Superior temporal gyrus (tissue), 1 donor: ENCODE data around the gene KRTAP5-5.
"Not testable (repeated sequence)": the region's sequence is repeated elsewhere in the genome, so short reads cannot be mapped to it uniquely, and the experiment has no call there.

ENCODE experiments used
- DNase-seq: peaks from one replicate; pipeline ENCODE4 v3.0.0-alpha.2; 2016; ENCODE audit errors: extremely low spot score

The KRTAP5-5 gene

GRCh38 chr11:1641096-1641495 lies 11.5 kb downstream of the KRTAP5-5 start:
- no peak for DNase-seq

GRCh38 chr11:1642288-1643145 lies 12.9 kb downstream of the KRTAP5-5 start:
- no peak for DNase-seq

- DNase-seq, result no peak
Measured at GRCh38 chr11:1643146-1643690, 13.6 kb downstream of the KRTAP5-5 start.

GRCh38 chr11:1644601-1645356 lies 15.2 kb downstream of the KRTAP5-5 start:
- DNase-seq, result no peak

- no peak for DNase-seq
Measured at GRCh38 chr11:1645357-1645821, 15.8 kb downstream of the KRTAP5-5 start.

GRCh38 chr11:1646540-1646939 lies 17.0 kb downstream of the KRTAP5-5 start:
- DNase-seq, result not testable (repeated sequence)

- no peak for DNase-seq
Measured at GRCh38 chr11:1647901-1648652, 18.5 kb downstream of the KRTAP5-5 start.

GRCh38 chr11:1648653-1649420 lies 19.3 kb downstream of the KRTAP5-5 start:
- no peak for DNase-seq

GRCh38 chr11:1650034-1650917 lies 20.7 kb downstream of the KRTAP5-5 start:
- DNase-seq, result no peak

- DNase-seq, result no peak
Measured at GRCh38 chr11:1650918-1651262, 21.3 kb downstream of the KRTAP5-5 start.

- no peak for DNase-seq
Measured at GRCh38 chr11:1651411-1651980, 21.9 kb downstream of the KRTAP5-5 start.

- DNase-seq, result no peak
Measured at GRCh38 chr11:1652026-1652425, 22.5 kb downstream of the KRTAP5-5 start.

- no peak for DNase-seq
Measured at GRCh38 chr11:1652442-1652770, 22.8 kb downstream of the KRTAP5-5 start.

GRCh38 chr11:1652771-1653540 lies 23.4 kb downstream of the KRTAP5-5 start:
- DNase-seq, result peak; percentile 85

GRCh38 chr11:1653541-1654387 lies 24.2 kb downstream of the KRTAP5-5 start:
- no peak for DNase-seq

GRCh38 chr11:1654388-1655167 lies 25.0 kb downstream of the KRTAP5-5 start:
- DNase-seq, result no peak
